GM12878 (cell line): ENCODE data around the gene NCBP3. TPM values are rescaled to one million over a fixed set of nuclear protein-coding genes. Genes with fewer than 3 reads are reported as not detected.

Source experiments
- ATAC-seq: fragments of 200-7000 bp; cut with Tn5 transposase; 3 replicates; pipeline ENCODE4 v1.9.1; 2020; ENCODE audit warnings: mild to moderate bottlenecking, moderate library complexity
- BruUV-seq: library from RNA; stranded (reverse); fragments of 400-500 nt; replicated peaks from 2 replicates; lab custom pipeline; 2021; lab: Mats Ljungman, UMichigan
- CTCF ChIA-PET: fragments of 300-600 bp; sonication (Branson Sonifier 250); formaldehyde crosslinking; extraction: SDS; loops from one replicate; lab custom pipeline; 2021; ENCODE audit warnings: inconsistent platforms; lab: Yijun Ruan, JAX
- POLR2A ChIA-PET: fragments of 350-600 bp; formaldehyde crosslinking; extraction: SDS; loops from one replicate; lab custom pipeline; 2021; ENCODE audit warnings: inconsistent platforms; lab: Charles Lee
- RAD21 ChIA-PET: fragments of 300-600 bp; sonication (Branson Sonifier 250); formaldehyde crosslinking; loops from one replicate; lab custom pipeline; 2023; ENCODE audit warnings: antibody characterized with exemption; ENCODE audit not compliant: unreplicated experiment; lab: Charles Lee
- SMC1A ChIA-PET: fragments of 300-600 bp; sonication (Branson Sonifier 250); formaldehyde crosslinking; loops from one replicate; lab custom pipeline; 2023; ENCODE audit not compliant: unreplicated experiment, uncharacterized antibody; lab: Charles Lee
- DNase-seq: peaks from one replicate; pipeline ENCODE4 v3.0.0-alpha.2; 2011; ENCODE audit warnings: low read depth, low spot score
- FAIRE-seq: peaks from 3 replicates; lab custom pipeline; 2011; peaks lifted over from hg19 to GRCh38; lab: Jason Lieb, UNC
- H2AFZ ChIP-seq: 2 replicates; pipeline ENCODE4 v1.6.0; 2011; ENCODE audit warnings: low read depth, low read length, control low read depth; ENCODE audit not compliant: control insufficient read depth
- H3K27ac ChIP-seq: 2 replicates; pipeline ENCODE4 v1.5.1; 2011; ENCODE audit warnings: control low read depth; ENCODE audit not compliant: control insufficient read depth, insufficient read depth
- H3K27me3 ChIP-seq, 2 experiments: replicated peaks in 1 of 2; 2 replicates each; pipeline versions ENCODE4 v1.6.0 to v1.6.1; 2011; ENCODE audit warnings: low read length in 1 of 2; ENCODE audit not compliant: control insufficient read depth in 2 of 2, insufficient read depth in 2 of 2
- H3K36me3 ChIP-seq, 2 experiments: 2 replicates each; pipeline ENCODE4 v1.5.1; 2011; ENCODE audit warnings: low read length in 1 of 2; ENCODE audit not compliant: control insufficient read depth in 2 of 2, insufficient read depth in 2 of 2
- H3K4me1 ChIP-seq: 2 replicates; pipeline ENCODE4 v1.6.1; 2011; ENCODE audit warnings: mild to moderate bottlenecking, low read length, moderate library complexity, mixed read lengths; ENCODE audit not compliant: control insufficient read depth, insufficient read depth
- H3K4me2 ChIP-seq: 2 replicates; pipeline ENCODE4 v1.6.0; 2011; ENCODE audit warnings: control low read depth; ENCODE audit not compliant: control insufficient read depth, insufficient read depth
- H3K4me3 ChIP-seq: fragments of 200-600 bp; sonication (generic); 2 replicates; pipeline ENCODE4 v1.5.1; 2016
- H3K79me2 ChIP-seq: 2 replicates; pipeline ENCODE4 v1.6.0; 2011; ENCODE audit warnings: low read length; ENCODE audit not compliant: control insufficient read depth, insufficient read depth
- H3K9ac ChIP-seq: 2 replicates; pipeline ENCODE4 v1.8.0; 2011; ENCODE audit warnings: low read length, control low read depth, mixed read lengths; ENCODE audit not compliant: control insufficient read depth, insufficient read depth
- H3K9me3 ChIP-seq: replicated peaks from 3 replicates; pipeline ENCODE4 v1.5.1; 2011; ENCODE audit warnings: mild to moderate bottlenecking, low read length; ENCODE audit not compliant: control insufficient read depth, insufficient read depth
- H4K20me1 ChIP-seq: 2 replicates; pipeline ENCODE4 v1.6.0; 2011; ENCODE audit not compliant: control insufficient read depth, insufficient read depth
- BACH1 ChIP-seq: fragments of 450-650 bp; IDR thresholded peaks from 2 replicates; pipeline ENCODE4 v1.6.1; 2017; ENCODE audit warnings: mild to moderate bottlenecking, borderline replicate concordance
- BRCA1 ChIP-seq: IDR thresholded peaks from 2 replicates; pipeline ENCODE4 v1.6.1; 2011; ENCODE audit warnings: low read depth, low read length, improper control_type of control experiment
- CUX1 ChIP-seq: IDR thresholded peaks from 2 replicates; pipeline ENCODE4 v1.6.1; 2012; ENCODE audit warnings: improper control_type of control experiment, low read depth, low read length; ENCODE audit not compliant: insufficient replicate concordance
- EGR1 ChIP-seq, 2 experiments: IDR thresholded peaks; 1 replicate in 1 of 2; 2 replicates in 1 of 2; pipeline ENCODE4 v1.6.1; 2011 to 2012; ENCODE audit warnings: low read depth in 2 of 2, low read length in 2 of 2, borderline replicate concordance in 1 of 2, mild to moderate bottlenecking in 1 of 2, moderate library complexity in 1 of 2
- FOS ChIP-seq: IDR thresholded peaks from 3 replicates; pipeline ENCODE4 v1.6.1; 2011; ENCODE audit warnings: borderline replicate concordance; ENCODE audit not compliant: insufficient read length; ENCODE audit errors: extremely low read depth
- JUND ChIP-seq: IDR thresholded peaks from 2 replicates; pipeline ENCODE4 v1.6.1; 2012; ENCODE audit warnings: low read depth, mild to moderate bottlenecking, low read length, improper control_type of control experiment, moderate library complexity
- MAX ChIP-seq: IDR thresholded peaks from 2 replicates; pipeline ENCODE4 v1.6.1; 2012; ENCODE audit warnings: low read depth, low read length, improper control_type of control experiment
- MXI1 ChIP-seq: fragments of 150-350 bp; IDR thresholded peaks from 2 replicates; pipeline ENCODE4 v1.6.1; 2011; ENCODE audit warnings: low read depth, mild to moderate bottlenecking, inconsistent platforms, low read length, improper control_type of control experiment
- NR2C2 ChIP-seq: IDR thresholded peaks from 2 replicates; pipeline ENCODE4 v1.6.1; 2011; ENCODE audit warnings: borderline replicate concordance, low read depth; ENCODE audit not compliant: control insufficient read depth, insufficient read length
- PAX5 ChIP-seq: IDR thresholded peaks from 2 replicates; pipeline ENCODE4 v1.6.1; 2011; ENCODE audit warnings: low read depth, low read length, borderline replicate concordance
- PML ChIP-seq: IDR thresholded peaks from 2 replicates; pipeline ENCODE4 v1.6.1; 2012; ENCODE audit warnings: low read length, inconsistent platforms
- RCOR1 ChIP-seq: conservative IDR thresholded peaks from 2 replicates; pipeline ENCODE4 v1.6.1; 2012; ENCODE audit warnings: low read depth, low read length, improper control_type of control experiment
- SMAD5 ChIP-seq: IDR thresholded peaks from 2 replicates; pipeline ENCODE4 v1.6.1; 2016; ENCODE audit warnings: antibody characterized with exemption, low read depth
- SUZ12 ChIP-seq: fragments of 200-600 bp; sonication (generic); IDR thresholded peaks from one replicate; pipeline ENCODE4 v1.6.1; 2018; ENCODE audit warnings: antibody characterized with exemption, mild to moderate bottlenecking; ENCODE audit not compliant: unreplicated experiment
- USF1 ChIP-seq: IDR thresholded peaks from 2 replicates; pipeline ENCODE4 v1.6.1; 2011; ENCODE audit warnings: borderline replicate concordance, low read depth, mild to moderate bottlenecking, moderate library complexity, mixed read lengths, low read length; ENCODE audit not compliant: insufficient read depth; ENCODE audit errors: extremely low read length
- ZNF384 ChIP-seq: IDR thresholded peaks from 2 replicates; pipeline ENCODE4 v1.6.1; 2012; ENCODE audit warnings: low read depth, mild to moderate bottlenecking, low read length, improper control_type of control experiment, borderline replicate concordance
- WGBS: methylation state at CpG from one replicate; pipeline ENCODE4 v1.1.6; 2016; ENCODE audit warnings: low lambda C conversion rate; ENCODE audit not compliant: insufficient replicate concordance, insufficient coverage; ENCODE audit errors: missing lambda C conversion rate; 5-methylcytosine and 5-hydroxymethylcytosine counted together
- in situ Hi-C: fragments of 300-500 bp; cut with MboI; formaldehyde crosslinking; loops from 9 replicates; pipeline ENCODE4 v1.14.3; 2018; ENCODE audit warnings: mixed read lengths
- intact Hi-C: fragments of 100-400 bp; cut with micrococcal nuclease; formaldehyde crosslinking; loops from one replicate; pipeline ENCODE4 v1.14.2; 2022; ENCODE audit not compliant: unreplicated experiment
- polyA plus RNA-seq, 11 experiments: library from polyadenylated mRNA; depleted of rRNA in 4 of 11; unstranded in 6 of 11; stranded (reverse) in 5 of 11; fragments of >200 nt; fragmentation: Nextera tagmentation in 4 of 11; fragmentation: Illumina TruSeq in 1 of 11; extraction: Ambion mirVana in 4 of 11; extraction: Trizol in 1 of 11; gene quantifications; 1 replicate in 1 of 11; 2 replicates in 10 of 11; pipeline versions ENCODE4 v1.2.1 to v1.2.3, GENCODE V29; 2011 to 2016; ENCODE audit warnings: inconsistent platforms in 2 of 11, missing spikeins in 2 of 11, low read depth in 1 of 11
- total RNA-seq, 4 experiments: library from RNA; depleted of rRNA in 3 of 4; stranded (reverse); fragments of >200 nt in 3 of 4; fragmentation: Illumina TruSeq in 1 of 4; extraction: Trizol in 1 of 4; gene quantifications; 2 replicates each; pipeline versions ENCODE4 v1.2.1 to v1.2.3, GENCODE V29; 2013 to 2021

Gene NCBP3
- total and polyA plus RNA-seq, 10 of the 15 experiments (the other 5 are each of a cell fraction or from before 2014, with no cell fraction given) = 5.2 to 32.0 (median 23.2) TPM

- FAIRE-seq (no peak), ATAC-seq (no peak), DNase-seq (no peak)
- TF ChIP-seq FOS (no peak), MAX (no peak), BACH1 (no peak), SUZ12 (no peak), SMAD5 (no peak), USF1 (no peak), CUX1 (no peak), PML (no peak), RCOR1 (no peak), JUND (no peak), PAX5 (no peak), EGR1 (IDR thresholded peaks at IDR 0.05; ENCODE audit: borderline replicate concordance in 1 of 2, low read depth in 2 of 2, low read length in 2 of 2) (no peak), MXI1 (no peak), ZNF384 (no peak), NR2C2 (no peak), BRCA1 (no peak)
- H3K36me3 ChIP-seq = no peaks in the 10 kb centered on the region
- no peak overlapping the region for H3K9ac ChIP-seq
- ChIA-PET POLR2A (interaction anchor here (0.6 kb wide), 1 partner anchor 32 kb away, joined by 6 read pairs; no protein-coding TSS in a partner anchor), CTCF (no interaction called here), RAD21 (no interaction called here), SMC1A (interaction anchor here (0.7 kb wide), 1 partner anchor 85 kb away, joined by 3 read pairs; no protein-coding TSS in a partner anchor)
- BruUV-seq = no TSS peak
- no peaks in the 10 kb centered on the region for H3K79me2 ChIP-seq
- intact Hi-C loops = no loop called here
- H3K27me3 ChIP-seq = peaks cover 0 to 2% of the 10 kb centered on the region in 2 experiments; a peak in 1 of 4 replicates
- in situ Hi-C loops = no loop called here
- H3K4me1 ChIP-seq = no peaks in the 10 kb centered on the region; the same call in 1 of the 2 replicates
- WGBS = 51% methylated on average over 7 of the region's 9 CpGs
- H3K9me3 ChIP-seq = no peaks in the 10 kb centered on the region
- no peak overlapping the region for H3K27ac ChIP-seq
- H3K4me3 ChIP-seq = no peak overlapping the region
- H3K4me2 ChIP-seq = no peak overlapping the region
- no peak overlapping the region for H2AFZ ChIP-seq
- H4K20me1 ChIP-seq = no peaks in the 10 kb centered on the region
These were observed 41.8 kb upstream of the NCBP3 start for GRCh38 chr17:3887804-3888203.
